ENCODE data around the gene NAIF1.

Gene NAIF1

DNA sequence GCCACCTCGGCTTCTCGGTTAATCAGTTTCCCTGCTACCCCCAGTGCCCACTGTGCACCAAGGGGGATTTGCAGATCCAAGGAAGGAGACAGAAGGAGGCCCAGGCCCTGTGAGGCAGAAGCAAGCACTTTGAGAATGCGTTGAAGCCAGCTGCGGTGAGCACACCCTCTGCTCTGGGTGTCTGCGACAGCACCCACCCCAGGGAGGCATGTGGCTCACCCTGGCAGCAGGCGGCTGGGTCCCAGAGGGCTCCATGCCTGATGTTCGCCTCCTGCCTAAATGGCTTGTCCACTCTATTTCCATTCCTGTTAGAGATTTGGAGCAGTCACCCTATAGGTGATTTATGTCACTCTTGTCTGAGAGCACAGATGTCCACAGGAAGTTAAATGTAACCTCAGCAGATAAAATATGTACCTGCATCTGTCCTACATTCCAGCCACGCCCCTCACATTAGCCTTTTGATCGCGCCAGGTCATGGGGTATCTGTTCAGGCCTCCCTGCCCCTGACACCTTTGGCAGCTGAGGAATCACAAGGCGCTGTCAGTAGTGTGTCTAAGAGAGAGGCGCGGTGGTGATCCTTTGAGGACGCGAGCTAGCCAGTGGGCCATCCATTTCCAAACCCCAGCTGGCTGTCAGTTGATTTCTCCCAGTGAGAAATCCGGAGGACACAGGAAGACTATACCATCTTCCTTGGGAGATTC, 32.3 kb upstream of the NAIF1 start:
- H3K4me3 ChIP-seq (ENCODE audit: low read depth, low read length), result no peak overlapping the region
- no peaks in the 10 kb centered on the region for H3K9me3 ChIP-seq
- H3K36me3 ChIP-seq, result peaks cover 34% of the 10 kb centered on the region
- H3K4me1 ChIP-seq, result peaks cover 41% of the 10 kb centered on the region
- TF ChIP-seq, protein P1, sequence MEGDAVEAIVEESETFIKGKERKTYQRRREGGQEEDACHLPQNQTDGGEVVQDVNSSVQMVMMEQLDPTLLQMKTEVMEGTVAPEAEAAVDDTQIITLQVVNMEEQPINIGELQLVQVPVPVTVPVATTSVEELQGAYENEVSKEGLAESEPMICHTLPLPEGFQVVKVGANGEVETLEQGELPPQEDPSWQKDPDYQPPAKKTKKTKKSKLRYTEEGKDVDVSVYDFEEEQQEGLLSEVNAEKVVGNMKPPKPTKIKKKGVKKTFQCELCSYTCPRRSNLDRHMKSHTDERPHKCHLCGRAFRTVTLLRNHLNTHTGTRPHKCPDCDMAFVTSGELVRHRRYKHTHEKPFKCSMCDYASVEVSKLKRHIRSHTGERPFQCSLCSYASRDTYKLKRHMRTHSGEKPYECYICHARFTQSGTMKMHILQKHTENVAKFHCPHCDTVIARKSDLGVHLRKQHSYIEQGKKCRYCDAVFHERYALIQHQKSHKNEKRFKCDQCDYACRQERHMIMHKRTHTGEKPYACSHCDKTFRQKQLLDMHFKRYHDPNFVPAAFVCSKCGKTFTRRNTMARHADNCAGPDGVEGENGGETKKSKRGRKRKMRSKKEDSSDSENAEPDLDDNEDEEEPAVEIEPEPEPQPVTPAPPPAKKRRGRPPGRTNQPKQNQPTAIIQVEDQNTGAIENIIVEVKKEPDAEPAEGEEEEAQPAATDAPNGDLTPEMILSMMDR (IDR thresholded peaks at IDR 0.05; ENCODE audit: low read depth, low read length), result no peak
- DNase-seq, result no peak
- no peaks in the 10 kb centered on the region for H3K27me3 ChIP-seq

DNA sequence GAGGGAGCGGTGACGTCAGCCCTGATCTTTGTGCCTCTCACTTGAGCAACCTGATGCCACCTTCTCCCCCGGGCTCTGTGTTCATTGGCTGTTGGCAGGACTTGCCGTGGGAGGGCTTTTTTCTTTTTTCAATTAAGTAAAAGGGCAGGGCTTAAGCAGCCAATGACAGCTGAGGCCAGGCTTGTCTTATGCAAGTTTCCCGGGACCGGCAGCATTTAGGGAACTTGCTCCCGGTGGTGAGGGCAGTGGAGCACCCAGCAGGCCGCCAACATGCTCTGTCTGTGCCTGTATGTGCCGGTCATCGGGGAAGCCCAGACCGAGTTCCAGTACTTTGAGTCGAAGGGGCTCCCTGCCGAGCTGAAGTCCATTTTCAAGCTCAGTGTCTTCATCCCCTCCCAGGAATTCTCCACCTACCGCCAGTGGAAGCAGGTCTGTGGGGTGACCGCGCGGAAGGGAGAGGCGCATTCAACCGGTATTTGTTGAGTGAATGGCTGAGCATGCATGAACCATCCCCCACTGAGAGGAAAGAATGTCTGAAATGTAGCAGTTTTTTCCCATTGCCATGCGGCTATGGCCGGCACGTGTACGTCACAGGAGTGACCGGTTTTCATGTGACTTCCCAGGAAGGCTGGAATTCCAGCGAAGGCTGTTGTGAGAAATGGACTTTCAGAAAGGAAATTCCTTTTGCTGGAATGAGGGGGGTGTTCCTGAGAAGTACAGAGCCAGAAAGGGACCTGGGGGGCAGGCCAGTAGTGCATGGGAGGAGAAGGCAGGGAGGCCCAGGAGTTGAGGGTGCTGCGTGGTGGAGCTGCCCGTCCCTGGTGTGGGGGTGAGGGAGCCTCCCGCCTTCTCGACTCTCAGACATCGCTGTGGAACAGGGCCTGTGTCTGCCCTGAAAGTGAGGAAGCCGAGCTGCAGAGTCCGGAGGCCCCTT, 31.4 kb upstream of the NAIF1 start:
- TF ChIP-seq, protein P1 (IDR thresholded peaks at IDR 0.05; ENCODE audit: low read depth, low read length), result no peak
- Histone ChIP-seq H3K4me1 (peaks cover 46% of the 10 kb centered on the region), H3K27me3 (no peaks in the 10 kb centered on the region), H3K36me3 (peaks cover 26% of the 10 kb centered on the region), H3K9me3 (no peaks in the 10 kb centered on the region), H3K4me3 (ENCODE audit: low read depth, low read length) (no peak overlapping the region)
- DNase-seq, result no peak

DNA sequence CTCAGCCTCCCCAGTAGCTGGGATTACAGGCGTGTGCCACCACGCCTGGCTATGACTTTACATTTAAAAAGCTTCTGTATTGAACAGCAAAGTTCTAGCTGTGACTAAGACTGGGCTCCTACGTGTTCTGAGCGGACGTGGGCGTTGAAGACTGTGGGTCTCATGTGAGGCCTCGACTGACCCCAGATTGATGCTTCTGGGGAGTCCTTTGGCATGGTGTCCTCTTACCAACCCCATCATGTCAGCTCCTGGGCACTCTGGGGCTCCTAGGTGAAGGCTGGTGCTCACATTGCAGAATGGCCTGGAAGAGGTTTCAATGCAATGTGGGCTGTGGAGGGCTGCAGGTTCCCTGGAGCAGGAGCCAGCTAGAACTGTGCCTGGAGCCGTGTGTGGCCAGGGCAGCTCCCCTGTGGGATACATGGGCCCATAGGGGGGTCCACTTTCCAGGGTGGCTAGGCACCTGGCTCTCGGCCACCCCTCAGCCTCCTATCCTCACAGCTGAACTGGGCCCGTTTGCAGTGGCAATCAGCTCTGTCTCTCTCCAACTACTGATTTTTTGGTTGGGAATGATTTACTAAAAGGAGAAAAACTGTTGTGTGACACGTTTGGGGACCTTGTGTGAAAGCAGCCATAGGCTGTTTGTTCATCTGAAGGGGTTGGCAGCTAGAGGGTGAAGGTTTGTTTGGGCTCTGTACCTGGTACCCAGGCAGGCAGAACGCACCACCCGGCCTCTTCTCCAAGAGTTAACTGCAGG, 30.6 kb upstream of the NAIF1 start:
- Histone ChIP-seq H3K36me3 (peaks cover 17% of the 10 kb centered on the region), H3K4me1 (peaks cover 46% of the 10 kb centered on the region), H3K9me3 (no peaks in the 10 kb centered on the region), H3K4me3 (ENCODE audit: low read depth, low read length) (no peak overlapping the region), H3K27me3 (no peaks in the 10 kb centered on the region)
- TF ChIP-seq, protein P1 (IDR thresholded peaks at IDR 0.05; ENCODE audit: low read depth, low read length), result no peak
- no peak for DNase-seq

DNA sequence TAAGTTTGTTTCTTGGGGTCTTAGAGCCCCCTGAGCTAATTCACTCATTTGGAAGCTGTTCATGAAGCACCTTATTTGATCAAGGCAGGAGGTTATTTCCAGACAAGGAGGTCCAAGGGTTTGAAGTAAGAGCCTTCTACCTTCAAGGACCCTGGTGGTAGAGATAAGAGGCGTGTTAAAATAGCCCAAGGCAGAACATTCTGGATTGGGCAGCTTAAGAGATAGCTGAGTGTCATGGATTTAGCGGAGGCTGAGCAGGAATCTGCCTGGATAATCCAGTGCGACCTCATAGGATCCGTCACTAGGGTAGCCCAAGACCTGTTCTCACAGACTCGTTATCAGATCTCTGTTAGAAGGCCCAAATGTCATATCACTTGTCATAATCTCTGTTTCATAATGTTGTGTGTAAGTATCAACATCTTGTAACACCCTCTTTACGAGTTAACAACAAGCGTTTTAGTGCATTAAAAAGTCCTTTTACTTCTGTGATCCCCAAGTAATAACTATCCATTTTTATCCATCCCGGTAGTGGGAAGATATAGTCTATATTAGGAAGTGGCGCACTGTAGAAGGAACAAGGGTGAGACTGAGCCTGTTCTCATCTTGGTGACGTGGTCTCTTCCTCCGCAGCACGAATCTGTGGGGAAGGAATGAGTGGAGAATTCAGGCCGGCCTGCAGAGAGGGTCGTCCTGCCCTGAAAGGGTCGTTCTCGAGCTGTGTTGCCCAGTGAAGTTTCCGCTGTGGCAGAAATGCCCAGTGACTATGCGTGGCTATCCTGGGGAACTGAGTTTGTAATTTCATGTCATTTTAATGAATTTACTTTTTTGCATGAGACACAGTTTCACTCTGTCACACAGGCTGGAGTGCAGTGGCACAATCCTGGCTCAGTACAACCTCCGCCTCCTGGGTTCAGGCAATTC, 29.8 kb upstream of the NAIF1 start:
- H3K4me3 ChIP-seq (ENCODE audit: low read depth, low read length), result no peak overlapping the region
- peaks cover 9% of the 10 kb centered on the region for H3K36me3 ChIP-seq
- TF ChIP-seq, protein P1 (IDR thresholded peaks at IDR 0.05; ENCODE audit: low read depth, low read length), result no peak
- H3K27me3 ChIP-seq, result no peaks in the 10 kb centered on the region
- no peaks in the 10 kb centered on the region for H3K9me3 ChIP-seq
- H3K4me1 ChIP-seq, result peaks cover 43% of the 10 kb centered on the region
- no peak for DNase-seq

DNA sequence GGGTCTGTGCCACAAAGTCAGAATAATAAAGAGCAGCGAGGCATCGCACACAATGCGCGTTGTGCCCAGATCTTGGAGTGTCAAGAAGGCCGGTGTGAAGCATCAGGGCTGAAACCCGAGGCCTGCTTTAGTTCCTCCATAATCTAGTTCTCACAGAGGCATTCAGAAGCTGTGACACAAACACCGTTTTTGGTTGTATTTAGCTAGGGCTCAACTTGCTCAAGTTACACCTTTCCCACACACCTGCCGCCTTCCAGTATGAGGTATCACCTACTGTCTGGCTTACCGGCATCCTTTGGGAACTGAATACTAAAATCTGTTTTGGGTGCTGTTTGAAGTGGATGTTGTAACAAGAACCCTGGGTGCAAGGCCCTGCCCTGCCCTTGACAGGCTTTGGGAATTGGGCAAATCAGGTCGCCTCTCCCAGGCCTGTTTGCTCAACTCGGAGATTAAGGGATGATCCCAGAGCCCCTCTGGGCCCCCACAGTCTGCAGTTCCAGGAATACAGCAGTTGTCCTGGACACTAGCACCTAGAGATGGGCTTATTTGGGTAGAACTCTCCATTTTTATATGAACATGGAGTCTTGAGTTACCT, 27.9 kb upstream of the NAIF1 start:
- no peak for DNase-seq
- H3K9me3 ChIP-seq, result no peaks in the 10 kb centered on the region
- no peak overlapping the region for H3K4me3 ChIP-seq (ENCODE audit: low read depth, low read length)
- TF ChIP-seq, protein P1 (IDR thresholded peaks at IDR 0.05; ENCODE audit: low read depth, low read length), result no peak
- no peaks in the 10 kb centered on the region for H3K27me3 ChIP-seq
- peaks cover 4% of the 10 kb centered on the region for H3K36me3 ChIP-seq
- H3K4me1 ChIP-seq, result peaks cover 39% of the 10 kb centered on the region

Measured in BE2C (cell line).